B cell (primary cell): Measurements from ENCODE around the gene FAM227B. TPM values are rescaled to one million over a fixed set of nuclear protein-coding genes. Genes with fewer than 3 reads are reported as not detected.

ENCODE experiments used
- ATAC-seq: fragments of 200-7000 bp; cut with Tn5 transposase; one replicate; pipeline ENCODE4 v1.10.0; 2021; ENCODE audit warnings: low read depth, mild to moderate bottlenecking, moderate number of reproducible peaks, moderate library complexity
- CTCF ChIA-PET: fragments of 350-600 bp; sonication (Branson Sonifier 250); formaldehyde crosslinking; loops from one replicate; lab custom pipeline; 2021; ENCODE audit warnings: antibody characterized with exemption, inconsistent platforms; lab: Charles Lee
- POLR2A ChIA-PET: fragments of 350-600 bp; sonication (Branson Sonifier 250); formaldehyde crosslinking; loops from one replicate; lab custom pipeline; 2021; ENCODE audit warnings: antibody characterized with exemption; lab: Charles Lee
- DNase-seq: peaks from one replicate; pipeline ENCODE4 v3.0.0; 2013
- H2AFZ ChIP-seq: 2 replicates; pipeline ENCODE4 v1.6.1; 2012; ENCODE audit warnings: mild to moderate bottlenecking, low read depth, low read length; ENCODE audit not compliant: insufficient read depth, poor library complexity, severe bottlenecking
- H3K27ac ChIP-seq, 2 donors: 1 replicate in 1 of 2; 2 replicates in 1 of 2; pipeline ENCODE4 v1.5.1; 2012 to 2013; ENCODE audit warnings: low read length in 2 of 2, mild to moderate bottlenecking in 2 of 2, moderate library complexity in 1 of 2
- H3K27me3 ChIP-seq, 4 experiments: fragments of 200-600 bp in 1 of 4; sonication (generic) in 1 of 4; replicated peaks in 1 of 4; 1 replicate in 2 of 4; 2 replicates in 2 of 4; pipeline versions ENCODE4 v1.6.1 to v1.7.0; 2013 to 2016; ENCODE audit warnings: low read length in 3 of 4, mild to moderate bottlenecking in 2 of 4, mixed read lengths in 1 of 4, moderate library complexity in 1 of 4; ENCODE audit not compliant: insufficient read depth in 4 of 4, control insufficient read depth in 3 of 4; ENCODE audit errors: control extremely low read depth in 1 of 4
- H3K36me3 ChIP-seq, 2 experiments: replicated peaks in 1 of 2; 1 replicate in 1 of 2; 2 replicates in 1 of 2; pipeline versions ENCODE4 v1.6.1 to v1.7.1; 2013; ENCODE audit warnings: low read length in 1 of 2; ENCODE audit not compliant: insufficient read depth in 2 of 2, control insufficient read depth in 1 of 2; ENCODE audit errors: control extremely low read depth in 1 of 2, extremely low read depth in 1 of 2
- H3K4me1 ChIP-seq, 2 donors: fragments of 200-600 bp in 1 of 2; sonication (generic) in 1 of 2; 1 replicate in 1 of 2; 2 replicates in 1 of 2; pipeline versions ENCODE4 v1.5.1 to v1.6.1; 2013 to 2017; ENCODE audit warnings: low read length in 2 of 2; ENCODE audit not compliant: control insufficient read depth in 2 of 2, insufficient read depth in 2 of 2
- H3K4me2 ChIP-seq: replicated peaks from 2 replicates; pipeline ENCODE3; 2012; ENCODE audit warnings: mild to moderate bottlenecking, low read depth, low read length; ENCODE audit not compliant: poor library complexity, severe bottlenecking
- H3K4me3 ChIP-seq, 5 experiments: fragments of 200-600 bp in 1 of 5; sonication (generic) in 1 of 5; 1 replicate in 3 of 5; 2 replicates in 2 of 5; pipeline versions ENCODE4 v1.5.1 to v1.7.0; 2011 to 2016; ENCODE audit warnings: low read length in 4 of 5, mild to moderate bottlenecking in 4 of 5, low read depth in 2 of 5, control low read depth in 1 of 5, moderate library complexity in 1 of 5; ENCODE audit not compliant: insufficient read depth in 1 of 5; ENCODE audit errors: control extremely low read depth in 1 of 5, extremely low read depth in 1 of 5
- H3K79me2 ChIP-seq: fragments of 200-600 bp; sonication (generic); one replicate; pipeline ENCODE4 v1.6.0; 2016; ENCODE audit warnings: low read length; ENCODE audit not compliant: control insufficient read depth, insufficient read depth
- H3K9ac ChIP-seq: fragments of 200-600 bp; sonication (generic); 2 replicates; pipeline ENCODE4 v1.6.1; 2017; ENCODE audit warnings: mild to moderate bottlenecking, low read length, moderate library complexity
- H3K9me3 ChIP-seq, 3 donors: one replicate each; pipeline versions ENCODE4 v1.6.1 to v1.7.1; 2013; ENCODE audit warnings: low read length in 2 of 3; ENCODE audit not compliant: control insufficient read depth in 2 of 3, insufficient read depth in 1 of 3; ENCODE audit errors: control extremely low read depth in 1 of 3
- H4K20me1 ChIP-seq: 2 replicates; pipeline ENCODE4 v1.6.0; 2012; ENCODE audit warnings: mild to moderate bottlenecking, low read length; ENCODE audit not compliant: insufficient read depth, control insufficient read depth, poor library complexity, severe bottlenecking
- H3K27ac Mint-ChIP-seq: one replicate; pipeline ENCODE4 v1.8.0; 2021; ENCODE audit warnings: mixed read lengths
- H3K27me3 Mint-ChIP-seq: one replicate; pipeline ENCODE4 v1.8.0; 2021; ENCODE audit warnings: mixed read lengths
- H3K4me1 Mint-ChIP-seq: one replicate; pipeline ENCODE4 v1.8.0; 2021; ENCODE audit warnings: mixed read lengths
- H3K4me3 Mint-ChIP-seq: one replicate; pipeline ENCODE4 v1.8.0; 2021; ENCODE audit warnings: mixed read lengths
- H3K9me3 Mint-ChIP-seq: one replicate; pipeline ENCODE4 v1.8.0; 2022; ENCODE audit warnings: mixed read lengths; ENCODE audit not compliant: insufficient read depth
- EZH2 ChIP-seq: IDR thresholded peaks from 2 replicates; pipeline ENCODE4 v1.6.1; 2012; ENCODE audit warnings: borderline replicate concordance, low read depth, mild to moderate bottlenecking, moderate library complexity, low read length; ENCODE audit not compliant: insufficient read depth, poor library complexity, severe bottlenecking
- WGBS: methylation state at CpG from one replicate; pipeline ENCODE4 v1.1.5; 2013; ENCODE audit warnings: missing lambda C conversion rate; ENCODE audit not compliant: insufficient coverage; 5-methylcytosine and 5-hydroxymethylcytosine counted together
- intact Hi-C: fragments of 100-400 bp; cut with micrococcal nuclease; formaldehyde crosslinking; loops from one replicate; pipeline ENCODE4 v1.10.0; 2022
- polyA plus RNA-seq: library from polyadenylated mRNA; depleted of rRNA; stranded (reverse); fragments of >200 nt; gene quantifications from 2 replicates; pipeline ENCODE4 v1.2.3, GENCODE V29; 2012
- total RNA-seq, 2 donors: library from RNA; stranded (reverse); fragments of 120-200 nt in 1 of 2; gene quantifications; 1 replicate in 1 of 2; 2 replicates in 1 of 2; pipeline versions ENCODE4 v1.2.3 to v1.2.4, GENCODE V29; 2013 to 2022
- TF ChIP-seq, protein P1 (sequence below): fragments of 200-600 bp; IDR thresholded peaks from one replicate; pipeline ENCODE4 v1.8.0; 2022; ENCODE audit warnings: antibody characterized with exemption, mild to moderate bottlenecking

The FAM227B gene
- total and polyA plus RNA-seq, 2 donors (not counting 1 experiment from before 2014, with no cell fraction given), result 5.6 to 8.9 TPM

DNA sequence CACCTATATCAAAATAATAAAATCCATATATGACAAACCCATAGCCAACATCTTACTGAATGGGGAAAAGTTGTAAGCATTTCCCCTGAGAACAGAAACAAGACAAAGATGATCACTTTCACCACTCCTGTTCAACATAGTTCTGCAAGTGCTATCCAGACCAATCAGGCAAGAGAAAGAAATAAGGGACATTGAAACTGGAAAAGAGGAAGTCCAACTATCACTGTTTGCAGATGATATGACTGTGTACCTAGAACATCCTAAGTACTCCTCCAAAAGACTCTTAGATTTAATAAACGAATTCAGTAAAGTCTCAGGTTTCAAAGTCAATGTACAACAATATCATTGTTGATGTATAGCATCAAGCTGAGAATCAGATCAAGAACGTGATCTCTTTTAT lies 233.1 kb downstream of the FAM227B start:
- TF ChIP-seq, protein P1, sequence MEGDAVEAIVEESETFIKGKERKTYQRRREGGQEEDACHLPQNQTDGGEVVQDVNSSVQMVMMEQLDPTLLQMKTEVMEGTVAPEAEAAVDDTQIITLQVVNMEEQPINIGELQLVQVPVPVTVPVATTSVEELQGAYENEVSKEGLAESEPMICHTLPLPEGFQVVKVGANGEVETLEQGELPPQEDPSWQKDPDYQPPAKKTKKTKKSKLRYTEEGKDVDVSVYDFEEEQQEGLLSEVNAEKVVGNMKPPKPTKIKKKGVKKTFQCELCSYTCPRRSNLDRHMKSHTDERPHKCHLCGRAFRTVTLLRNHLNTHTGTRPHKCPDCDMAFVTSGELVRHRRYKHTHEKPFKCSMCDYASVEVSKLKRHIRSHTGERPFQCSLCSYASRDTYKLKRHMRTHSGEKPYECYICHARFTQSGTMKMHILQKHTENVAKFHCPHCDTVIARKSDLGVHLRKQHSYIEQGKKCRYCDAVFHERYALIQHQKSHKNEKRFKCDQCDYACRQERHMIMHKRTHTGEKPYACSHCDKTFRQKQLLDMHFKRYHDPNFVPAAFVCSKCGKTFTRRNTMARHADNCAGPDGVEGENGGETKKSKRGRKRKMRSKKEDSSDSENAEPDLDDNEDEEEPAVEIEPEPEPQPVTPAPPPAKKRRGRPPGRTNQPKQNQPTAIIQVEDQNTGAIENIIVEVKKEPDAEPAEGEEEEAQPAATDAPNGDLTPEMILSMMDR, result no peak
- no peak for TF ChIP-seq EZH2
- WGBS, result no CpG with 5 or more reads among the region's 2 CpGs
- H3K4me3 ChIP-seq, result no peak overlapping the region
- no peaks in the 10 kb centered on the region for H3K27me3 ChIP-seq
- H3K9me3 ChIP-seq, result no peaks in the 10 kb centered on the region
- no peaks in the 10 kb centered on the region for H3K4me1 ChIP-seq
- Mint-ChIP-seq H3K9me3 (no peaks in the 10 kb centered on the region), H3K4me1 (no peaks in the 10 kb centered on the region), H3K27ac (no peak overlapping the region), H3K4me3 (no peak overlapping the region), H3K27me3 (peaks cover 8% of the 10 kb centered on the region)
- no peaks in the 10 kb centered on the region for H3K79me2 ChIP-seq
- intact Hi-C loops, result loop anchor here (10.0 kb wide), 1 partner anchor 63 kb away; no protein-coding TSS in a partner anchor
- no peak overlapping the region for H3K9ac ChIP-seq
- no peaks in the 10 kb centered on the region for H4K20me1 ChIP-seq
- H3K4me2 ChIP-seq, result no peak overlapping the region
- no peaks in the 10 kb centered on the region for H3K36me3 ChIP-seq
- ChIA-PET POLR2A (no interaction called here), CTCF (no interaction called here)
- no peak overlapping the region for H2AFZ ChIP-seq
- ATAC-seq, result no peak
- DNase-seq, result no peak
- H3K27ac ChIP-seq, result no peak overlapping the region

DNA sequence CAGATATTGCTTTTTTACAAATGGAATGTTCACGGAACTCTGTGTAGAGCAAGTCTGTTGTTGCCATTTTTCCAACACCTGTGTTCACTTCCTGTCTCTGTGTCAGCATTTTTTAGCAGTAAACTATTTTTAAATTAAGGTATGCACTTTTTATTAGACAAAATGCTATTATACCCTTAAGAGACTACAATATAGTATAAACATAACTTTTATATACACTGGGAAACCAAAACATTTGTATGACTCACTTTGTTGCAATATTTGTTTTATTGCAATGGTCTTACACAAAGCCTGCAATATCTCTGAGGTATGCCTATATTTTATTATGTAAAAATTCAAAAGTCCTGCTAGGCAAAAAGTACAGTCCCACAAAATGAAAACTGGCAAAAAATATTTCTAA lies 237.4 kb downstream of the FAM227B start:
- Histone ChIP-seq H3K9ac (no peak overlapping the region), H3K4me3 (no peak overlapping the region), H3K36me3 (no peaks in the 10 kb centered on the region), H2AFZ (no peak overlapping the region), H3K4me2 (no peak overlapping the region), H3K27me3 (no peaks in the 10 kb centered on the region), H3K79me2 (no peaks in the 10 kb centered on the region), H3K9me3 (no peaks in the 10 kb centered on the region), H3K4me1 (no peaks in the 10 kb centered on the region), H3K27ac (no peak overlapping the region), H4K20me1 (no peaks in the 10 kb centered on the region)
- H3K4me1 Mint-ChIP-seq, result no peaks in the 10 kb centered on the region
- intact Hi-C loops, result loop anchor here (10.0 kb wide), 1 partner anchor 58 kb away; no protein-coding TSS in a partner anchor
- peaks cover 8% of the 10 kb centered on the region for H3K27me3 Mint-ChIP-seq
- ChIA-PET CTCF (no interaction called here), POLR2A (no interaction called here)
- H3K9me3 Mint-ChIP-seq, result no peaks in the 10 kb centered on the region
- H3K4me3 Mint-ChIP-seq, result no peak overlapping the region
- ATAC-seq, result no peak
- no CpG with 5 or more reads among the region's 1 CpG for WGBS
- no peak for DNase-seq
- TF ChIP-seq, protein P1, result no peak
- no peak for TF ChIP-seq EZH2
- no peak overlapping the region for H3K27ac Mint-ChIP-seq
